HepG2 (cell line): ENCODE data around the gene MEA1. TPM values are rescaled to one million over a fixed set of nuclear protein-coding genes. Genes with fewer than 3 reads are reported as not detected.

ENCODE experiments used
- ASH2L ChIP-seq: fragments of 300-600, 200-600 bp; sonication (generic); IDR thresholded peaks from 2 replicates; pipeline ENCODE4 v1.7.0; 2017; ENCODE audit warnings: low read depth, mild to moderate bottlenecking, moderate library complexity, mixed read lengths, low read length; ENCODE audit not compliant: insufficient read length
- ETV5 ChIP-seq: IDR thresholded peaks from 2 replicates; pipeline ENCODE4 v1.6.1; 2018; ENCODE audit warnings: missing biosample characterization, missing genetic modification reagents, inconsistent platforms, borderline replicate concordance
- GATA4 ChIP-seq: sonication (generic); IDR thresholded peaks from 2 replicates; pipeline ENCODE4 v1.6.1; 2016; ENCODE audit warnings: antibody characterized with exemption, low read depth, borderline replicate concordance
- MAF1 ChIP-seq: sonication (generic); formaldehyde crosslinking; IDR thresholded peaks from 2 replicates; pipeline ENCODE4 v1.5.0; 2020; ENCODE audit warnings: missing genetic modification reagents, borderline replicate concordance
- NCOA1 ChIP-seq: sonication (generic); formaldehyde crosslinking; IDR thresholded peaks from 2 replicates; pipeline ENCODE4 v1.9.0; 2021; ENCODE audit warnings: missing genetic modification reagents
- NR2F1 ChIP-seq, 2 experiments: fragments of 450-650 bp in 1 of 2; formaldehyde crosslinking in 1 of 2; IDR thresholded peaks; 2 replicates each; pipeline versions ENCODE4 v1.5.0 to v1.6.1; 2016 to 2020; ENCODE audit warnings: mild to moderate bottlenecking in 1 of 2, missing compliant biosample characterization in 1 of 2, missing genetic modification reagents in 1 of 2, moderate library complexity in 1 of 2
- POGZ ChIP-seq: sonication (generic); formaldehyde crosslinking; IDR thresholded peaks from 2 replicates; pipeline ENCODE4 v1.4.0; 2020; ENCODE audit warnings: mild to moderate bottlenecking, missing genetic modification reagents
- REPIN1 ChIP-seq: sonication (generic); formaldehyde crosslinking; IDR thresholded peaks from 2 replicates; pipeline ENCODE4 v1.8.0; 2022; ENCODE audit warnings: missing genetic modification reagents, low read depth, mild to moderate bottlenecking, borderline replicate concordance
- ZNF510 ChIP-seq: sonication (generic); formaldehyde crosslinking; IDR thresholded peaks from 2 replicates; pipeline ENCODE4 v1.4.0; 2020; ENCODE audit warnings: low read depth, mild to moderate bottlenecking, missing genetic modification reagents
- ZNF572 ChIP-seq: sonication (generic); formaldehyde crosslinking; IDR thresholded peaks from 2 replicates; pipeline ENCODE4 v1.5.1; 2020; ENCODE audit warnings: mild to moderate bottlenecking, missing genetic modification reagents
- ZNF619 ChIP-seq: sonication (generic); formaldehyde crosslinking; IDR thresholded peaks from 2 replicates; pipeline ENCODE4 v1.4.0; 2020; ENCODE audit warnings: mild to moderate bottlenecking, missing genetic modification reagents
- ZNF674 ChIP-seq: sonication (generic); formaldehyde crosslinking; IDR thresholded peaks from 2 replicates; pipeline ENCODE4 v1.5.0; 2020; ENCODE audit warnings: low read depth, mild to moderate bottlenecking, missing genetic modification reagents
- ZNF816 ChIP-seq: sonication (generic); formaldehyde crosslinking; IDR thresholded peaks from 2 replicates; pipeline ENCODE4 v1.8.0; 2022; ENCODE audit warnings: missing genetic modification reagents, mild to moderate bottlenecking, borderline replicate concordance
- ZSCAN29 ChIP-seq: sonication (generic); formaldehyde crosslinking; conservative IDR thresholded peaks from 2 replicates; pipeline ENCODE4 v1.4.0; 2020; ENCODE audit warnings: mild to moderate bottlenecking, missing genetic modification reagents
- polyA plus RNA-seq, 8 experiments: library from polyadenylated mRNA; depleted of rRNA in 3 of 8; stranded (reverse) in 7 of 8; unstranded in 1 of 8; fragments of >200 nt; fragmentation: Illumina TruSeq in 4 of 8; extraction: Trizol in 4 of 8; gene quantifications; 2 replicates each; pipeline versions ENCODE4 v1.2.1 to v1.2.3, GENCODE V29; 2011 to 2016; ENCODE audit warnings: low read depth in 4 of 8, missing spikeins in 1 of 8, mixed read lengths in 1 of 8; ENCODE audit not compliant: insufficient read depth in 1 of 8
- total RNA-seq, 5 experiments: library from RNA; depleted of rRNA; stranded (reverse); fragments of >200 nt; fragmentation: Illumina TruSeq; extraction: Trizol; gene quantifications; 2 replicates each; pipeline ENCODE4 v1.2.3, GENCODE V29; 2016; ENCODE audit warnings: low read depth in 1 of 5
- TF ChIP-seq, protein P1 (sequence below): sonication (generic); formaldehyde crosslinking; conservative IDR thresholded peaks from 2 replicates; pipeline ENCODE4 v1.4.0; 2020; ENCODE audit warnings: mild to moderate bottlenecking, missing genetic modification reagents, moderate library complexity
- TF ChIP-seq, protein P2 (sequence below): fragments of 450-650 bp; IDR thresholded peaks from 2 replicates; pipeline ENCODE4 v1.6.1; 2016
- TF ChIP-seq, protein P3 (sequence below): sonication (generic); formaldehyde crosslinking; IDR thresholded peaks from 2 replicates; pipeline ENCODE4 v1.4.0; 2020; ENCODE audit warnings: mild to moderate bottlenecking, missing genetic modification reagents
- TF ChIP-seq, protein P4 (sequence below): sonication (generic); formaldehyde crosslinking; IDR thresholded peaks from 2 replicates; pipeline ENCODE4 v1.9.0; 2021; ENCODE audit warnings: missing genetic modification reagents, mild to moderate bottlenecking, borderline replicate concordance

Gene MEA1
- total and polyA plus RNA-seq, 2 of the 13 experiments (the other 11 are each of a cell fraction or from before 2014, with no cell fraction given) = 75.6 to 86.2 TPM

DNA sequence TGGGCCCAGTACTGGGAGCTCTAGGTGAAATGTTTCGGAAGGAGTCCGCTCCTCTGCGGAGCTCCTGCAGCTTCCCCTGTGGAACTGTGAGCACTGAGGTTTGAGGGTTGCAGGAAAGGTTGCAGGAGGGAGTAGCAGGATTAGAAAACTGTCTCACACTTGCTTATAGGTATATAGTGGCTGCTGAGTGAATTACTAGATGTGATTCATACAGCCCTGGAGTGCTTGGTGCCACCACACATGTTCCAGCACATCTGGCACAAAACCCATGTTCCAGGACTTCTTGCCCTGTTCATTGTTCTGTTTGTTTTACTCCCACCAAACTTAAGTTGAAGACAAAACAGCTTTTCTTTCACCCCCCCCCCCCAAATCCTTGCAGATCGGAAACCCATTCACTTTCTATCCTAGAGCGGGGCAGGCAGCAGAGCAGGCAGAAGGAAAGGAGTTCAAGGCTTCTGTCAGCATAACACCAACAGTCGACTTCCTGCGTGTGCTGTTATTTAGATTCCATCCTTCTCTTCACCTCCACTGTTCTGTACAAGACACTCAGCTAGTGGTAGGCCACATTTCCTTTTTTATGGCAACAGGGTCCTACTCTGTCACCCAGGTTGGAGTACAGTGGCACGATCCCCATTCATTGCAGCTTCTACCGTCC is 34.1 kb downstream of the MEA1 start (continued):
- TF ChIP-seq, protein P1, sequence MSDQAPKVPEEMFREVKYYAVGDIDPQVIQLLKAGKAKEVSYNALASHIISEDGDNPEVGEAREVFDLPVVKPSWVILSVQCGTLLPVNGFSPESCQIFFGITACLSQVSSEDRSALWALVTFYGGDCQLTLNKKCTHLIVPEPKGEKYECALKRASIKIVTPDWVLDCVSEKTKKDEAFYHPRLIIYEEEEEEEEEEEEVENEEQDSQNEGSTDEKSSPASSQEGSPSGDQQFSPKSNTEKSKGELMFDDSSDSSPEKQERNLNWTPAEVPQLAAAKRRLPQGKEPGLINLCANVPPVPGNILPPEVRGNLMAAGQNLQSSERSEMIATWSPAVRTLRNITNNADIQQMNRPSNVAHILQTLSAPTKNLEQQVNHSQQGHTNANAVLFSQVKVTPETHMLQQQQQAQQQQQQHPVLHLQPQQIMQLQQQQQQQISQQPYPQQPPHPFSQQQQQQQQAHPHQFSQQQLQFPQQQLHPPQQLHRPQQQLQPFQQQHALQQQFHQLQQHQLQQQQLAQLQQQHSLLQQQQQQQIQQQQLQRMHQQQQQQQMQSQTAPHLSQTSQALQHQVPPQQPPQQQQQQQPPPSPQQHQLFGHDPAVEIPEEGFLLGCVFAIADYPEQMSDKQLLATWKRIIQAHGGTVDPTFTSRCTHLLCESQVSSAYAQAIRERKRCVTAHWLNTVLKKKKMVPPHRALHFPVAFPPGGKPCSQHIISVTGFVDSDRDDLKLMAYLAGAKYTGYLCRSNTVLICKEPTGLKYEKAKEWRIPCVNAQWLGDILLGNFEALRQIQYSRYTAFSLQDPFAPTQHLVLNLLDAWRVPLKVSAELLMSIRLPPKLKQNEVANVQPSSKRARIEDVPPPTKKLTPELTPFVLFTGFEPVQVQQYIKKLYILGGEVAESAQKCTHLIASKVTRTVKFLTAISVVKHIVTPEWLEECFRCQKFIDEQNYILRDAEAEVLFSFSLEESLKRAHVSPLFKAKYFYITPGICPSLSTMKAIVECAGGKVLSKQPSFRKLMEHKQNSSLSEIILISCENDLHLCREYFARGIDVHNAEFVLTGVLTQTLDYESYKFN (CRISPR knock-in tag) = peak; percentile 14; the same call in 1 of the 2 replicates
- TF ChIP-seq MAF1 = no peak
- TF ChIP-seq POGZ = 0 out of 2 replicates have a peak, but pooled peaks have one; percentile 9
- TF ChIP-seq ETV5 = no peak
- TF ChIP-seq ZNF510 (CRISPR knock-in tag) = no peak
- TF ChIP-seq REPIN1 (CRISPR knock-in tag) = 0 out of 2 replicates have a peak, but pooled peaks have one; percentile 13
- TF ChIP-seq, protein P2, sequence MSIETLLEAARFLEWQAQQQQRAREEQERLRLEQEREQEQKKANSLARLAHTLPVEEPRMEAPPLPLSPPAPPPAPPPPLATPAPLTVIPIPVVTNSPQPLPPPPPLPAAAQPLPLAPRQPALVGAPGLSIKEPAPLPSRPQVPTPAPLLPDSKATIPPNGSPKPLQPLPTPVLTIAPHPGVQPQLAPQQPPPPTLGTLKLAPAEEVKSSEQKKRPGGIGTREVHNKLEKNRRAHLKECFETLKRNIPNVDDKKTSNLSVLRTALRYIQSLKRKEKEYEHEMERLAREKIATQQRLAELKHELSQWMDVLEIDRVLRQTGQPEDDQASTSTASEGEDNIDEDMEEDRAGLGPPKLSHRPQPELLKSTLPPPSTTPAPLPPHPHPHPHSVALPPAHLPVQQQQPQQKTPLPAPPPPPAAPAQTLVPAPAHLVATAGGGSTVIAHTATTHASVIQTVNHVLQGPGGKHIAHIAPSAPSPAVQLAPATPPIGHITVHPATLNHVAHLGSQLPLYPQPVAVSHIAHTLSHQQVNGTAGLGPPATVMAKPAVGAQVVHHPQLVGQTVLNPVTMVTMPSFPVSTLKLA = no peak
- peak; percentile 3; the same call in 1 of the 2 replicates for TF ChIP-seq ZNF816 (CRISPR knock-in tag)
- 0 out of 2 replicates have a peak, but pooled peaks have one; percentile 51 for TF ChIP-seq ZNF572 (CRISPR knock-in tag)
- TF ChIP-seq GATA4 = no peak
- TF ChIP-seq ZNF674 (CRISPR knock-in tag) = no peak
- peak; percentile 41; the same call in 1 of the 2 replicates for TF ChIP-seq NCOA1 (CRISPR knock-in tag)
- TF ChIP-seq ZNF619 (CRISPR knock-in tag) = no peak
- no peak for TF ChIP-seq ZSCAN29 (CRISPR knock-in tag)
- 0 out of 4 replicates have a peak, but pooled peaks of 1 of the 2 experiments have one; percentile 1 for TF ChIP-seq NR2F1 (CRISPR knock-in tag; IDR thresholded peaks at IDR 0.05)
- TF ChIP-seq, protein P3, sequence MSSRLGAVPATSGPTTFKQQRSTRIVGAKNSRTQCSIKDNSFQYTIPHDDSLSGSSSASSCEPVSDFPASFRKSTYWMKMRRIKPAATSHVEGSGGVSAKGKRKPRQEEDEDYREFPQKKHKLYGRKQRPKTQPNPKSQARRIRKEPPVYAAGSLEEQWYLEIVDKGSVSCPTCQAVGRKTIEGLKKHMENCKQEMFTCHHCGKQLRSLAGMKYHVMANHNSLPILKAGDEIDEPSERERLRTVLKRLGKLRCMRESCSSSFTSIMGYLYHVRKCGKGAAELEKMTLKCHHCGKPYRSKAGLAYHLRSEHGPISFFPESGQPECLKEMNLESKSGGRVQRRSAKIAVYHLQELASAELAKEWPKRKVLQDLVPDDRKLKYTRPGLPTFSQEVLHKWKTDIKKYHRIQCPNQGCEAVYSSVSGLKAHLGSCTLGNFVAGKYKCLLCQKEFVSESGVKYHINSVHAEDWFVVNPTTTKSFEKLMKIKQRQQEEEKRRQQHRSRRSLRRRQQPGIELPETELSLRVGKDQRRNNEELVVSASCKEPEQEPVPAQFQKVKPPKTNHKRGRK (CRISPR knock-in tag) = no peak
- peak; percentile 32 for TF ChIP-seq ASH2L
- TF ChIP-seq, protein P4, sequence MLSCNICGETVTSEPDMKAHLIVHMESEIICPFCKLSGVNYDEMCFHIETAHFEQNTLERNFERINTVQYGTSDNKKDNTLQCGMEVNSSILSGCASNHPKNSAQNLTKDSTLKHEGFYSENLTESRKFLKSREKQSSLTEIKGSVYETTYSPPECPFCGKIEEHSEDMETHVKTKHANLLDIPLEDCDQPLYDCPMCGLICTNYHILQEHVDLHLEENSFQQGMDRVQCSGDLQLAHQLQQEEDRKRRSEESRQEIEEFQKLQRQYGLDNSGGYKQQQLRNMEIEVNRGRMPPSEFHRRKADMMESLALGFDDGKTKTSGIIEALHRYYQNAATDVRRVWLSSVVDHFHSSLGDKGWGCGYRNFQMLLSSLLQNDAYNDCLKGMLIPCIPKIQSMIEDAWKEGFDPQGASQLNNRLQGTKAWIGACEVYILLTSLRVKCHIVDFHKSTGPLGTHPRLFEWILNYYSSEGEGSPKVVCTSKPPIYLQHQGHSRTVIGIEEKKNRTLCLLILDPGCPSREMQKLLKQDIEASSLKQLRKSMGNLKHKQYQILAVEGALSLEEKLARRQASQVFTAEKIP = no peak
